Testis (tissue), 2 donors: ENCODE data around the gene TMEM98.

Source experiments
- POLR2A ChIP-seq: fragments of 450-650 bp; IDR thresholded peaks from one replicate; pipeline ENCODE4 v1.6.1; 2017; ENCODE audit warnings: antibody characterized with exemption, mild to moderate bottlenecking, moderate library complexity
- TF ChIP-seq, protein P1 (sequence below), 3 experiments: fragments of 450-650 bp in 2 of 3; fragments of 200-600 bp in 1 of 3; sonication (generic) in 1 of 3; IDR thresholded peaks; one replicate each; pipeline ENCODE4 v1.5.1; 2016 to 2019; ENCODE audit warnings: antibody characterized with exemption in 3 of 3, mild to moderate bottlenecking in 2 of 3, moderate library complexity in 1 of 3

DNA sequence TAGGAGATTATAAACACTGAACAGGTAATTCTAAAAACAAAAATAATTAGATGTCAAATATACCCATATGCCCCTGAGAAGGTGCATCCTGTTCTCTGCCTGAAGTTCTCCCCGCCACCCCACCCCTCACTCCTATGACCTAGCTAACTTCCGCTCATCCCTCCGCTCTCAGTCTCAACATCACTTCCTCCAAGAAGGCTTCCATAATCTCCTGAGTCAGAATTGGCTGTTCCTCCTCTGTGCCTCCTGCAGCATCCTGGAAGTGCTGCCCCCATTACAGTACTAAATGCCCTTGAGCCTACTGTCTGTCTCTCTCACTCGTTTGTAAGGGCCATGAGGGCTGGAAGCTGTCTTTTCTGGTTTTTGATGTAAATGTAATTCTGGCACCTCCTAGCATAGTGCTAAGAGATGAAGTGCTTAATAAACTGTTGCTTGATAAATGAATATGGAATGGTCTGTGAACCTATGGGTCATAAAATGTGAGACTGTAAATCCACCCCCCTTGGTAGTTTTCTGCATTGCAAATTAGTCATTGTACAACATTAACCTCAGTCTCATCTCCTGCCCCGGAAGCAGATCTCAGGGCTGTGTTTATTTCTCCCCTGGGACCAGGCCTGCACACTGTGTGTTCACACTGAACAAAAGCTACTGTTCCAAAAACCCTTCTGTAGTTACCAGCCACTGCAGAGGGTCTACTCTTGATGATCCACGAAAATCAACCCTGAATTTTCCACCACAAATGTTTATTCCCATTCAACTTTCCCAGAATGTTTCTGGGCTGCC, 47.1 kb upstream of the TMEM98 start:
- TF ChIP-seq, protein P1, sequence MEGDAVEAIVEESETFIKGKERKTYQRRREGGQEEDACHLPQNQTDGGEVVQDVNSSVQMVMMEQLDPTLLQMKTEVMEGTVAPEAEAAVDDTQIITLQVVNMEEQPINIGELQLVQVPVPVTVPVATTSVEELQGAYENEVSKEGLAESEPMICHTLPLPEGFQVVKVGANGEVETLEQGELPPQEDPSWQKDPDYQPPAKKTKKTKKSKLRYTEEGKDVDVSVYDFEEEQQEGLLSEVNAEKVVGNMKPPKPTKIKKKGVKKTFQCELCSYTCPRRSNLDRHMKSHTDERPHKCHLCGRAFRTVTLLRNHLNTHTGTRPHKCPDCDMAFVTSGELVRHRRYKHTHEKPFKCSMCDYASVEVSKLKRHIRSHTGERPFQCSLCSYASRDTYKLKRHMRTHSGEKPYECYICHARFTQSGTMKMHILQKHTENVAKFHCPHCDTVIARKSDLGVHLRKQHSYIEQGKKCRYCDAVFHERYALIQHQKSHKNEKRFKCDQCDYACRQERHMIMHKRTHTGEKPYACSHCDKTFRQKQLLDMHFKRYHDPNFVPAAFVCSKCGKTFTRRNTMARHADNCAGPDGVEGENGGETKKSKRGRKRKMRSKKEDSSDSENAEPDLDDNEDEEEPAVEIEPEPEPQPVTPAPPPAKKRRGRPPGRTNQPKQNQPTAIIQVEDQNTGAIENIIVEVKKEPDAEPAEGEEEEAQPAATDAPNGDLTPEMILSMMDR (IDR thresholded peaks at IDR 0.05) = no peak
- no peak for TF ChIP-seq POLR2A
